Ovary (tissue), 9 donors: ENCODE data around the gene CDNF. TPM values are rescaled to one million over a fixed set of nuclear protein-coding genes. Genes with fewer than 3 reads are reported as not detected.
"Not testable (repeated sequence)": the region's sequence is repeated elsewhere in the genome, so short reads cannot be mapped to it uniquely, and the experiment has no call there.

ENCODE experiments used
- DNase-seq, 5 donors: peaks; one replicate each; pipeline ENCODE4 v3.0.0-alpha.2; 2019 to 2020
- H3K27ac ChIP-seq, 2 donors: fragments of 200-600 bp; one replicate each; pipeline versions ENCODE4 v1.5.1 to v1.8.0; 2019 to 2022
- H3K27me3 ChIP-seq: fragments of 200-600 bp; one replicate; pipeline ENCODE4 v1.8.0; 2022
- H3K36me3 ChIP-seq: fragments of 200-600 bp; sonication (generic); one replicate; pipeline ENCODE4 v1.5.1; 2019
- H3K4me1 ChIP-seq: one replicate; pipeline ENCODE4 v1.8.1; 2013; ENCODE audit warnings: mild to moderate bottlenecking, moderate library complexity; ENCODE audit not compliant: insufficient read depth
- H3K4me3 ChIP-seq: fragments of 200-600 bp; sonication (generic); one replicate; pipeline ENCODE4 v1.5.1; 2017
- H3K9me3 ChIP-seq, 2 donors: fragments of 200-600 bp in 1 of 2; sonication (generic) in 1 of 2; one replicate each; pipeline versions ENCODE4 v1.5.1 to v1.8.1; 2013 to 2019; ENCODE audit warnings: mild to moderate bottlenecking in 1 of 2, moderate library complexity in 1 of 2
- EP300 ChIP-seq: sonication (generic); formaldehyde crosslinking; IDR thresholded peaks from one replicate; pipeline ENCODE4 v1.6.1; 2017; ENCODE audit warnings: antibody characterized with exemption
- POLR2A ChIP-seq: fragments of 450-650 bp; IDR thresholded peaks from one replicate; pipeline ENCODE4 v1.6.1; 2017; ENCODE audit warnings: antibody characterized with exemption, mild to moderate bottlenecking, moderate library complexity
- WGBS, 3 donors: extraction: QIAGEN DNeasy Blood & Tissue Kit in 1 of 3; methylation state at CpG; one replicate each; pipeline versions ENCODE4 v1.1.5 to v1.1.7; 2013 to 2017; 5-methylcytosine and 5-hydroxymethylcytosine counted together
- intact Hi-C, 4 donors: fragments of 100-400 bp; cut with DNase I; formaldehyde crosslinking; loops; one replicate each; pipeline versions ENCODE4 v1.11.0 to v1.15.1; 2022 to 2023
- polyA plus RNA-seq, 2 donors: library from polyadenylated mRNA; stranded (reverse); fragments of 200-250 nt in 1 of 2; fragments of 350-450 nt in 1 of 2; fragmentation: Illumina TruSeq in 1 of 2; extraction: RNeasy Lipid Tissue Mini Kit (QIAGEN cat#74804) in 1 of 2; gene quantifications; one replicate each; pipeline ENCODE4 v1.2.3, GENCODE V29; 2013 to 2014
- total RNA-seq, 7 donors: library from RNA; depleted of rRNA in 2 of 7; stranded (reverse); fragments of >200 nt in 2 of 7; fragmentation: NEBNext Ultra II Directional in 3 of 7; extraction: Animal tissue kit (Norgen Biotek cat#: 25700) in 3 of 7; gene quantifications; one replicate each; pipeline versions ENCODE4 v1.1.0 to v1.2.4, GENCODE V29; 2016 to 2023
- TF ChIP-seq, protein P1 (sequence below), 3 donors: fragments of 450-650 bp in 2 of 3; fragments of 200-600 bp in 1 of 3; IDR thresholded peaks; one replicate each; pipeline versions ENCODE4 v1.5.1 to v1.8.0; 2016 to 2022; ENCODE audit warnings: antibody characterized with exemption in 3 of 3, mild to moderate bottlenecking in 1 of 3
- donor health status: DM: no; HTN: no; CAD: no; lungs with moderate emphysema.
- donor health status: DM: no; HTN: no; CAD: no.
- donor health status: Bipolar disorder and iron deficiency.
- donor health status: DM: yes; HTN: yes; CAD: no.
- donor health status: DM: no; HTN: no; CAD: no.
- donor health status: DM: yes; HTN: yes; CAD: no.

Gene CDNF
- total and polyA plus RNA-seq, 9 donors = 1.5 to 6.0 (median 3.5) TPM

DNA sequence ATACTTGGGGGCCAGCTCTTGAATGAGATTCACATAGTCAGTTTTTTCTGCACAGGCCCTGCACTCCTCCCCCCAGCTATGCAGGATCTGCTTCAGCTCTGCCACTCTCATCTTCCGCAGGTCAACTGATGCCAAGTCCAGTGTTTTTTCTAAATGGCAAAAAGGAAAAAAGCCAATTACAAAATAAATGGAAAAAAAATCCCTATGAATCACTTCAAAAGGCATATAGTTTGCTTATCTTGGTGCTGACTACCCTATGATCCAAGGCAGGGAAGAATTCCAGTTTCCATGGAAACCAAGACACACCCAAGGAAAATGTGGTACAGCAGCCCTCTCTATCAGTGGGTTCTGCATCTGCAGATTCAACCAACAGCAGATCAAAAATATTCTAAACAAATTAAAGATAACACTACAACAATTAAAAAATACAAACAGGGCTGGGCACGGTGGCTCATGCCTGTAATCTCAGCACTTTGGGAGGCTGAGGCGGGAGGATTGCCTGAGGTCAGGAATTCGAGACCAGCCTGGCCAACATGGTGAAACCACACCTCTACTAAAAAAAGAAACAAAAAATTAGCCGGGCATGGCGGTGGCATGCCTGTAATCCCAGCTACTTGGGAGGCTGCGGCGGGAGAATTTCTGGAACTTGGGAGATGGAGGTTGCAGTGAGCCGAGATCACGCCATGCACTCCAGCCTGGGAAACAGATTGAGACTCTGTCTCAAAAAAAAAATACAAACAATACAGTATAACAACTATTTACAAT is 17.6 kb downstream of the CDNF start:
- H3K4me3 ChIP-seq = no peak overlapping the region
- no peaks in the 10 kb centered on the region for H3K9me3 ChIP-seq
- 89 to 91% (median 89%) methylated on average over 10 of the region's 10 CpGs for WGBS, 3 donors
- intact Hi-C loops = loop anchor here in 1 of 4 donors (10.0 kb wide), 1 partner anchor 285 kb away; no protein-coding TSS in a partner anchor
- H3K36me3 ChIP-seq = no peaks in the 10 kb centered on the region
- DNase-seq = no peak
- no peaks in the 10 kb centered on the region for H3K4me1 ChIP-seq
- TF ChIP-seq, protein P1, sequence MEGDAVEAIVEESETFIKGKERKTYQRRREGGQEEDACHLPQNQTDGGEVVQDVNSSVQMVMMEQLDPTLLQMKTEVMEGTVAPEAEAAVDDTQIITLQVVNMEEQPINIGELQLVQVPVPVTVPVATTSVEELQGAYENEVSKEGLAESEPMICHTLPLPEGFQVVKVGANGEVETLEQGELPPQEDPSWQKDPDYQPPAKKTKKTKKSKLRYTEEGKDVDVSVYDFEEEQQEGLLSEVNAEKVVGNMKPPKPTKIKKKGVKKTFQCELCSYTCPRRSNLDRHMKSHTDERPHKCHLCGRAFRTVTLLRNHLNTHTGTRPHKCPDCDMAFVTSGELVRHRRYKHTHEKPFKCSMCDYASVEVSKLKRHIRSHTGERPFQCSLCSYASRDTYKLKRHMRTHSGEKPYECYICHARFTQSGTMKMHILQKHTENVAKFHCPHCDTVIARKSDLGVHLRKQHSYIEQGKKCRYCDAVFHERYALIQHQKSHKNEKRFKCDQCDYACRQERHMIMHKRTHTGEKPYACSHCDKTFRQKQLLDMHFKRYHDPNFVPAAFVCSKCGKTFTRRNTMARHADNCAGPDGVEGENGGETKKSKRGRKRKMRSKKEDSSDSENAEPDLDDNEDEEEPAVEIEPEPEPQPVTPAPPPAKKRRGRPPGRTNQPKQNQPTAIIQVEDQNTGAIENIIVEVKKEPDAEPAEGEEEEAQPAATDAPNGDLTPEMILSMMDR (IDR thresholded peaks at IDR 0.05) = no peak
- no peak for TF ChIP-seq EP300
- no peak for TF ChIP-seq POLR2A
- no peak overlapping the region for H3K27ac ChIP-seq
- no peaks in the 10 kb centered on the region for H3K27me3 ChIP-seq

DNA sequence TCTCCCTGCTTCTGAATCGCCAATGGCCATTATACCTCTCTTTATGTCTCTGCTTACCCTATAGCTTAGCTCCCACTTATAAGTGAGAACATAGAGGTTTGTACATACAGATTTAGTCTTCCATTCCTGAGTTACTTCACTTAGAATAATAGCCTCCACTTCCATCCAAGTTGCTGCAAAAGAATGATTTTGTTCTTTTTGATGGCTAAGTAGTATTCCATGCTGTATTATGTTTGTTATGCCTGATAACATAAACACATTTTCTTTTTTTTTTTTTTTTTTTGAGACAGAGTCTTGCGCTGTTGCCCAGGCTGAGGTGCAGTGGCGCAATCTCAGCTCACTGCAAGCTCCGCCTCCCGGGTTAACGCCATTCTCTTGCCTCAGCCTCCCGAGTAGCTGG is 21.1 kb downstream of the CDNF start:
- H3K36me3 ChIP-seq, H3K4me1 ChIP-seq, H3K4me3 ChIP-seq, DNase-seq, H3K27ac ChIP-seq, H3K9me3 ChIP-seq, H3K27me3 ChIP-seq: not testable (repeated sequence)
- WGBS, 3 donors = 88 to 97% (median 95%) methylated on average over 7 of the region's 7 CpGs
- intact Hi-C loops = loop anchor here in 1 of 4 donors (10.0 kb wide), 1 partner anchor 322 kb away; no protein-coding TSS in a partner anchor

DNA sequence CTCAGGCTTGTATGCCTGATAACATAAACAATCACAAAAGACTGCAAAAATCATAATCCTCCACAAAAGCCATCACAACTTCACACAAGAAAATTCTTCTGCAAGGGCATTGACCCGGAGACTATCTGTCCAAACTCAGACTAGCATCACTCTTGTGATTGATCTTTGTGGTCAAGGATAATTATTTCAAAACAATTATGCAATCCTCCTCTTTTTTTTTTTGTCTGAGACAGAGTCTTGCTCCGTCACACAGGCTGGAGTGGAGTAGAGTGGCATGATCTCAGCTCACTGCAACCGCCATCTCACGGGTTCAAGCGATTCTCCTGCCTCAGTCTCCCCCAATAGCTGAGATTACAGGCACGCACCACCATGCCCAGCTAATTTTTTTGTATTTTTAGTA is 22.2 kb downstream of the CDNF start:
- Histone ChIP-seq H3K4me3 (no peak overlapping the region), H3K9me3 (no peaks in the 10 kb centered on the region), H3K36me3 (no peaks in the 10 kb centered on the region), H3K27ac (no peak overlapping the region), H3K27me3 (no peaks in the 10 kb centered on the region), H3K4me1 (no peaks in the 10 kb centered on the region)
- intact Hi-C loops = loop anchor here in 1 of 4 donors (10.0 kb wide), 1 partner anchor 321 kb away; no protein-coding TSS in a partner anchor
- WGBS, 3 donors = 77 to 86% (median 79%) methylated on average over 6 of the region's 6 CpGs
- TF ChIP-seq, protein P1 (IDR thresholded peaks at IDR 0.05) = no peak
- TF ChIP-seq EP300 (no peak), POLR2A (no peak)
- DNase-seq = no peak

DNA sequence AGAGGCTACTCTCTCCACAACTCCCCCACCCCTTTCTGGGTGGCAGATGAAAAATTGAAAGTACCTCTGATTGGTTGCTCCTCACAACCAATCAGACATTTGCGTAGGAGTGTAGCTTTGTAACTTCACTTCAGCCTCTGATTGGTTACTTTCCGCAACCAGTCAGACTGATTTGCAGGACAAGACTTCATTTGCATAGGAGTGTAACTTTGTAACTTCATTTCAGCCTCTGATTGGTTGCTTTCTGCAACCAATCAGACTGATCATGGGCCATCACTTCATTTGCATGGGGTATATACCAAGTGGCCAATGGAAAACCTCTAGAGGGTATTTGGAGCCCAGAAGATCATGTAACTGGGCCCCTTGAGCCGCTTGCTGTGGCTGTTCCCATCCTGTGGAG is 25.6 kb downstream of the CDNF start:
- H3K27me3 ChIP-seq = no peaks in the 10 kb centered on the region
- TF ChIP-seq EP300 = no peak
- TF ChIP-seq, protein P1 (IDR thresholded peaks at IDR 0.05) = no peak
- no peak for TF ChIP-seq POLR2A
- intact Hi-C loops = loop anchor here in 1 of 4 donors (10.0 kb wide), 1 partner anchor 317 kb away; no protein-coding TSS in a partner anchor
- H3K27ac ChIP-seq = no peak overlapping the region
- no peaks in the 10 kb centered on the region for H3K9me3 ChIP-seq
- H3K4me3 ChIP-seq = no peak overlapping the region
- DNase-seq = no peak
- no peaks in the 10 kb centered on the region for H3K36me3 ChIP-seq
- H3K4me1 ChIP-seq = no peaks in the 10 kb centered on the region
- WGBS, 3 donors = 88 to 93% (median 91%) methylated on average over 3 of the region's 3 CpGs
